ENCODE results near the gene TNNI3K.

GRCh38 chr1:74422421-74423292 is 187.5 kb downstream of the TNNI3K start:
- no peak for TF ChIP-seq CTCF (IDR thresholded peaks at IDR 0.05; ENCODE audit: low read length)
- TF ChIP-seq EZH2 (optimal IDR thresholded peaks at IDR 0.05; ENCODE audit: low read depth, low read length) = no peak
- TF ChIP-seq EZH2phosphoT487 (IDR thresholded peaks at IDR 0.05; ENCODE audit: low read length) = no peak
